Sigmoid colon (tissue), 4 donors: ENCODE data around the gene GNL1.

Experiments
- POLR2A ChIP-seq, 2 donors: fragments of 450-650 bp; IDR thresholded peaks; one replicate each; pipeline ENCODE4 v1.6.1; 2016; ENCODE audit warnings: antibody characterized with exemption in 2 of 2, mild to moderate bottlenecking in 2 of 2, moderate library complexity in 2 of 2
- POLR2AphosphoS5 ChIP-seq, 4 donors: sonication (generic); formaldehyde crosslinking; IDR thresholded peaks; one replicate each; pipeline ENCODE4 v1.6.1; 2017; ENCODE audit warnings: antibody characterized with exemption in 4 of 4
- TF ChIP-seq, protein P1 (sequence below), 4 experiments: fragments of 450-650 bp in 3 of 4; fragments of 200-600 bp in 1 of 4; IDR thresholded peaks; one replicate each; pipeline ENCODE4 v1.5.1; 2016 to 2019; ENCODE audit warnings: antibody characterized with exemption in 4 of 4, mild to moderate bottlenecking in 3 of 4, moderate library complexity in 2 of 4

- TF ChIP-seq POLR2A (IDR thresholded peaks at IDR 0.05) (no peak), POLR2AphosphoS5 (IDR thresholded peaks at IDR 0.05) (no peak)
- TF ChIP-seq, protein P1, sequence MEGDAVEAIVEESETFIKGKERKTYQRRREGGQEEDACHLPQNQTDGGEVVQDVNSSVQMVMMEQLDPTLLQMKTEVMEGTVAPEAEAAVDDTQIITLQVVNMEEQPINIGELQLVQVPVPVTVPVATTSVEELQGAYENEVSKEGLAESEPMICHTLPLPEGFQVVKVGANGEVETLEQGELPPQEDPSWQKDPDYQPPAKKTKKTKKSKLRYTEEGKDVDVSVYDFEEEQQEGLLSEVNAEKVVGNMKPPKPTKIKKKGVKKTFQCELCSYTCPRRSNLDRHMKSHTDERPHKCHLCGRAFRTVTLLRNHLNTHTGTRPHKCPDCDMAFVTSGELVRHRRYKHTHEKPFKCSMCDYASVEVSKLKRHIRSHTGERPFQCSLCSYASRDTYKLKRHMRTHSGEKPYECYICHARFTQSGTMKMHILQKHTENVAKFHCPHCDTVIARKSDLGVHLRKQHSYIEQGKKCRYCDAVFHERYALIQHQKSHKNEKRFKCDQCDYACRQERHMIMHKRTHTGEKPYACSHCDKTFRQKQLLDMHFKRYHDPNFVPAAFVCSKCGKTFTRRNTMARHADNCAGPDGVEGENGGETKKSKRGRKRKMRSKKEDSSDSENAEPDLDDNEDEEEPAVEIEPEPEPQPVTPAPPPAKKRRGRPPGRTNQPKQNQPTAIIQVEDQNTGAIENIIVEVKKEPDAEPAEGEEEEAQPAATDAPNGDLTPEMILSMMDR (IDR thresholded peaks at IDR 0.05) = no peak
Measured at GRCh38 chr6:30497714-30498113, 58.6 kb downstream of the GNL1 start.
